B cell (primary cell): ENCODE measurements around the gene FRMD7. TPM values are rescaled to one million over a fixed set of nuclear protein-coding genes. Genes with fewer than 3 reads are reported as not detected.

Source experiments
- ATAC-seq: fragments of 200-7000 bp; cut with Tn5 transposase; one replicate; pipeline ENCODE4 v1.10.0; 2021; ENCODE audit warnings: low read depth, mild to moderate bottlenecking, moderate number of reproducible peaks, moderate library complexity
- CTCF ChIA-PET: fragments of 350-600 bp; sonication (Branson Sonifier 250); formaldehyde crosslinking; loops from one replicate; lab custom pipeline; 2021; ENCODE audit warnings: antibody characterized with exemption, inconsistent platforms; lab: Charles Lee
- POLR2A ChIA-PET: fragments of 350-600 bp; sonication (Branson Sonifier 250); formaldehyde crosslinking; loops from one replicate; lab custom pipeline; 2021; ENCODE audit warnings: antibody characterized with exemption; lab: Charles Lee
- DNase-seq: peaks from one replicate; pipeline ENCODE4 v3.0.0; 2013
- H2AFZ ChIP-seq: 2 replicates; pipeline ENCODE4 v1.6.1; 2012; ENCODE audit warnings: mild to moderate bottlenecking, low read depth, low read length; ENCODE audit not compliant: insufficient read depth, poor library complexity, severe bottlenecking
- H3K27ac ChIP-seq, 2 donors: 1 replicate in 1 of 2; 2 replicates in 1 of 2; pipeline ENCODE4 v1.5.1; 2012 to 2013; ENCODE audit warnings: low read length in 2 of 2, mild to moderate bottlenecking in 2 of 2, moderate library complexity in 1 of 2
- H3K27me3 ChIP-seq, 4 experiments: fragments of 200-600 bp in 1 of 4; sonication (generic) in 1 of 4; replicated peaks in 1 of 4; 1 replicate in 2 of 4; 2 replicates in 2 of 4; pipeline versions ENCODE4 v1.6.1 to v1.7.0; 2013 to 2016; ENCODE audit warnings: low read length in 3 of 4, mild to moderate bottlenecking in 2 of 4, mixed read lengths in 1 of 4, moderate library complexity in 1 of 4; ENCODE audit not compliant: insufficient read depth in 4 of 4, control insufficient read depth in 3 of 4; ENCODE audit errors: control extremely low read depth in 1 of 4
- H3K36me3 ChIP-seq, 2 experiments: replicated peaks in 1 of 2; 1 replicate in 1 of 2; 2 replicates in 1 of 2; pipeline versions ENCODE4 v1.6.1 to v1.7.1; 2013; ENCODE audit warnings: low read length in 1 of 2; ENCODE audit not compliant: insufficient read depth in 2 of 2, control insufficient read depth in 1 of 2; ENCODE audit errors: control extremely low read depth in 1 of 2, extremely low read depth in 1 of 2
- H3K4me1 ChIP-seq, 2 donors: fragments of 200-600 bp in 1 of 2; sonication (generic) in 1 of 2; 1 replicate in 1 of 2; 2 replicates in 1 of 2; pipeline versions ENCODE4 v1.5.1 to v1.6.1; 2013 to 2017; ENCODE audit warnings: low read length in 2 of 2; ENCODE audit not compliant: control insufficient read depth in 2 of 2, insufficient read depth in 2 of 2
- H3K4me2 ChIP-seq: replicated peaks from 2 replicates; pipeline ENCODE3; 2012; ENCODE audit warnings: mild to moderate bottlenecking, low read depth, low read length; ENCODE audit not compliant: poor library complexity, severe bottlenecking
- H3K4me3 ChIP-seq, 5 experiments: fragments of 200-600 bp in 1 of 5; sonication (generic) in 1 of 5; 1 replicate in 3 of 5; 2 replicates in 2 of 5; pipeline versions ENCODE4 v1.5.1 to v1.7.0; 2011 to 2016; ENCODE audit warnings: low read length in 4 of 5, mild to moderate bottlenecking in 4 of 5, low read depth in 2 of 5, control low read depth in 1 of 5, moderate library complexity in 1 of 5; ENCODE audit not compliant: insufficient read depth in 1 of 5; ENCODE audit errors: control extremely low read depth in 1 of 5, extremely low read depth in 1 of 5
- H3K79me2 ChIP-seq: fragments of 200-600 bp; sonication (generic); one replicate; pipeline ENCODE4 v1.6.0; 2016; ENCODE audit warnings: low read length; ENCODE audit not compliant: control insufficient read depth, insufficient read depth
- H3K9ac ChIP-seq: fragments of 200-600 bp; sonication (generic); 2 replicates; pipeline ENCODE4 v1.6.1; 2017; ENCODE audit warnings: mild to moderate bottlenecking, low read length, moderate library complexity
- H3K9me3 ChIP-seq, 3 donors: one replicate each; pipeline versions ENCODE4 v1.6.1 to v1.7.1; 2013; ENCODE audit warnings: low read length in 2 of 3; ENCODE audit not compliant: control insufficient read depth in 2 of 3, insufficient read depth in 1 of 3; ENCODE audit errors: control extremely low read depth in 1 of 3
- H4K20me1 ChIP-seq: 2 replicates; pipeline ENCODE4 v1.6.0; 2012; ENCODE audit warnings: mild to moderate bottlenecking, low read length; ENCODE audit not compliant: insufficient read depth, control insufficient read depth, poor library complexity, severe bottlenecking
- H3K27ac Mint-ChIP-seq: one replicate; pipeline ENCODE4 v1.8.0; 2021; ENCODE audit warnings: mixed read lengths
- H3K27me3 Mint-ChIP-seq: one replicate; pipeline ENCODE4 v1.8.0; 2021; ENCODE audit warnings: mixed read lengths
- H3K4me1 Mint-ChIP-seq: one replicate; pipeline ENCODE4 v1.8.0; 2021; ENCODE audit warnings: mixed read lengths
- H3K4me3 Mint-ChIP-seq: one replicate; pipeline ENCODE4 v1.8.0; 2021; ENCODE audit warnings: mixed read lengths
- H3K9me3 Mint-ChIP-seq: one replicate; pipeline ENCODE4 v1.8.0; 2022; ENCODE audit warnings: mixed read lengths; ENCODE audit not compliant: insufficient read depth
- CTCF ChIP-seq: fragments of 200-600 bp; IDR thresholded peaks from one replicate; pipeline ENCODE4 v1.8.0; 2022; ENCODE audit warnings: antibody characterized with exemption, mild to moderate bottlenecking
- EZH2 ChIP-seq: IDR thresholded peaks from 2 replicates; pipeline ENCODE4 v1.6.1; 2012; ENCODE audit warnings: borderline replicate concordance, low read depth, mild to moderate bottlenecking, moderate library complexity, low read length; ENCODE audit not compliant: insufficient read depth, poor library complexity, severe bottlenecking
- WGBS: methylation state at CpG from one replicate; pipeline ENCODE4 v1.1.5; 2013; ENCODE audit warnings: missing lambda C conversion rate; ENCODE audit not compliant: insufficient coverage; 5-methylcytosine and 5-hydroxymethylcytosine counted together
- intact Hi-C: fragments of 100-400 bp; cut with micrococcal nuclease; formaldehyde crosslinking; loops from one replicate; pipeline ENCODE4 v1.10.0; 2022
- polyA plus RNA-seq: library from polyadenylated mRNA; depleted of rRNA; stranded (reverse); fragments of >200 nt; gene quantifications from 2 replicates; pipeline ENCODE4 v1.2.3, GENCODE V29; 2012
- total RNA-seq, 2 donors: library from RNA; stranded (reverse); fragments of 120-200 nt in 1 of 2; gene quantifications; 1 replicate in 1 of 2; 2 replicates in 1 of 2; pipeline versions ENCODE4 v1.2.3 to v1.2.4, GENCODE V29; 2013 to 2022

Gene FRMD7
- total and polyA plus RNA-seq, 2 donors (not counting 1 experiment from before 2014, with no cell fraction given), result not detected

DNA sequence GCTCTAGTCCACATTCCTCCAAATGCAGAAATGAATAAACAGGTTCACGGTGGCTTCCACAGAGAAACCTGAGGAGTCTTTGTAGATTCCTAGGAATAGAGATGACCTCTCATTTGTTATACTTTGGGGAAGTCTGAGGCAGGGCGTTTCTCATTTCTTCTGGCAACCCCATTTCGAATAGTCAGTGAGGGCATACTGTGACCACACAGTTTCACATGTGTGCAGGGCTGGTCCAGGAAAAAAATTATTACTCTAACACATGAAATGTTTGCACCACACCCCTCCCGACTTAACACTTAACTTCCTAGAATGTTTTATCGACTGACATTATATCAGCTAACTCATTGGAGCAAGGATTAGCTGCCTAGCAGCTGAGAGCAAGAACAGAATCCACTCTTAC, 12.0 kb downstream of the FRMD7 start:
- ChIA-PET POLR2A (no interaction called here), CTCF (no interaction called here)
- no peak for ATAC-seq
- Histone ChIP-seq H3K4me3 (no peak overlapping the region), H2AFZ (no peak overlapping the region), H3K79me2 (no peaks in the 10 kb centered on the region), H3K9ac (no peak overlapping the region), H3K36me3 (no peaks in the 10 kb centered on the region), H3K4me2 (no peak overlapping the region), H3K9me3 (no peaks in the 10 kb centered on the region), H3K27me3 (peaks cover 0 to 4% (median 0%) of the 10 kb centered on the region in 4 experiments), H3K4me1 (no peaks in the 10 kb centered on the region), H4K20me1 (no peaks in the 10 kb centered on the region), H3K27ac (no peak overlapping the region)
- Mint-ChIP-seq H3K27me3 (no peaks in the 10 kb centered on the region), H3K4me1 (no peaks in the 10 kb centered on the region), H3K27ac (no peak overlapping the region), H3K4me3 (no peak overlapping the region), H3K9me3 (no peaks in the 10 kb centered on the region)
- no peak for DNase-seq
- TF ChIP-seq EZH2 (no peak), CTCF (no peak)
- WGBS, result no CpG with 5 or more reads among the region's 5 CpGs
- intact Hi-C loops, result no loop called here

GRCh38 chrX:132114607-132115006, 13.2 kb downstream of the FRMD7 start:
- Histone ChIP-seq H3K27me3 (peaks cover 0 to 4% (median 0%) of the 10 kb centered on the region in 4 experiments), H3K27ac (no peak overlapping the region), H3K9ac (no peak overlapping the region), H3K4me1 (no peaks in the 10 kb centered on the region), H3K4me2 (no peak overlapping the region), H3K79me2 (no peaks in the 10 kb centered on the region), H3K4me3 (no peak overlapping the region), H3K9me3 (no peaks in the 10 kb centered on the region), H4K20me1 (no peaks in the 10 kb centered on the region), H2AFZ (no peak overlapping the region), H3K36me3 (no peaks in the 10 kb centered on the region)
- Mint-ChIP-seq H3K4me3 (no peak overlapping the region), H3K9me3 (no peaks in the 10 kb centered on the region), H3K27me3 (no peaks in the 10 kb centered on the region), H3K27ac (no peak overlapping the region), H3K4me1 (no peaks in the 10 kb centered on the region)
- CTCF ChIA-PET, result no interaction called here
- POLR2A ChIA-PET, result no interaction called here
- ATAC-seq (no peak), DNase-seq (no peak)
- TF ChIP-seq CTCF (no peak), EZH2 (no peak)
- intact Hi-C loops, result no loop called here
